HEK293T (cell line): ENCODE measurements around the gene RNF207.

ENCODE experiments used
- ARNT ChIP-seq: fragments of 450-650 bp; IDR thresholded peaks from 2 replicates; pipeline ENCODE4 v1.6.1; 2017; ENCODE audit warnings: mild to moderate bottlenecking
- BHLHE40 ChIP-seq: fragments of 450-650 bp; IDR thresholded peaks from 2 replicates; pipeline ENCODE4 v1.6.1; 2016; ENCODE audit warnings: mild to moderate bottlenecking, moderate library complexity, borderline replicate concordance
- CTBP1 ChIP-seq: fragments of 450-650 bp; IDR thresholded peaks from 2 replicates; pipeline ENCODE4 v1.6.1; 2016; ENCODE audit warnings: borderline replicate concordance
- ELF4 ChIP-seq: fragments of 450-650 bp; IDR thresholded peaks from 2 replicates; pipeline ENCODE4 v1.6.1; 2017; ENCODE audit warnings: antibody characterized with exemption
- FOXA1 ChIP-seq: fragments of 450-650 bp; IDR thresholded peaks from 2 replicates; pipeline ENCODE4 v1.6.1; 2016; ENCODE audit warnings: mild to moderate bottlenecking
- FOXM1 ChIP-seq: fragments of 450-650 bp; IDR thresholded peaks from 2 replicates; pipeline ENCODE4 v1.6.1; 2017; ENCODE audit warnings: mild to moderate bottlenecking, borderline replicate concordance
- L3MBTL2 ChIP-seq: fragments of 450-650 bp; conservative IDR thresholded peaks from 2 replicates; pipeline ENCODE4 v1.6.1; 2016; ENCODE audit warnings: mild to moderate bottlenecking
- NFRKB ChIP-seq: fragments of 450-650 bp; IDR thresholded peaks from 2 replicates; pipeline ENCODE4 v1.6.1; 2016; ENCODE audit warnings: mild to moderate bottlenecking, moderate library complexity
- PKNOX1 ChIP-seq: fragments of 450-650 bp; IDR thresholded peaks from 2 replicates; pipeline ENCODE4 v1.6.1; 2016
- SP1 ChIP-seq: fragments of 450-650 bp; IDR thresholded peaks from 2 replicates; pipeline ENCODE4 v1.6.1; 2017
- SUZ12 ChIP-seq: fragments of 450-650 bp; IDR thresholded peaks from 2 replicates; pipeline ENCODE4 v1.6.1; 2016; ENCODE audit warnings: mild to moderate bottlenecking
- TARDBP ChIP-seq: fragments of 450-650 bp; IDR thresholded peaks from 2 replicates; pipeline ENCODE4 v1.6.1; 2016

GRCh38 chr1:6251681-6252373 is 45.9 kb downstream of the RNF207 start:
- TF ChIP-seq FOXM1, result no peak
- no peak for TF ChIP-seq BHLHE40
- no peak for TF ChIP-seq SUZ12
- TF ChIP-seq L3MBTL2, result no peak
- no peak for TF ChIP-seq PKNOX1
- no peak for TF ChIP-seq ARNT
- no peak for TF ChIP-seq SP1
- TF ChIP-seq ELF4, result no peak
- TF ChIP-seq FOXA1, result no peak
- TF ChIP-seq NFRKB, result no peak
- TF ChIP-seq TARDBP, result no peak
- no peak for TF ChIP-seq CTBP1
